Non-pigmented ciliary epithelial cell (primary cell): ENCODE data around the gene BICD1.

Experiments
- DNase-seq: peaks from one replicate; pipeline ENCODE4 v3.0.0-alpha.2; 2010; ENCODE audit warnings: low read depth

The BICD1 gene

GRCh38 chr12:32104572-32105355, 1.9 kb upstream of the BICD1 start:
- no peak for DNase-seq

DNA sequence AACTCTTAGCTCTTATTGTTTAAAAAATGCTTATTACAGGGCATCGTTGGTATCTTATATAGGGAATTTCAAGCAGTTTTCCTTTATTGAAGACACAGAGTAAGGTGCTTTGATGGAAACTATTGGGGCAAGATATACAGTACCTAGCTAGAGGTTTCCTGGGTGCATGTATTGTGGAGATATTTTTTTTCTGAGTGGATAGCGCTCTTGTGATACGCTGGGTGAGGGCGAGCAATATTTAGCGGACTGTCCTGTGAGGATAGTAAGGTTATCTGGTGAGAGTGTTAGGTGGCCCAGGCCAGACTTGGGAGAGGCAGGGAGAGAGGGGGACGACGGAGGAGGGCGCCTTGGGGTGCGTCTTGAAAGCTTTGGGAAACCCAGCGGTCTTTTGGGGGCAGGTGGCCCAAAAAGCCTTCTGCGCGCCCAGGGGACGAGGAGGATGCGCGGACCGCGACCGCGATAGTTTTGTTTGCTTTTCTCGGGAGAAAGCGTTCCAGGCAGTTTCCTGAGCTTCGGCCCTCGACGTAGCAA, 596 bp upstream of the BICD1 start:
- no peak for DNase-seq

DNA sequence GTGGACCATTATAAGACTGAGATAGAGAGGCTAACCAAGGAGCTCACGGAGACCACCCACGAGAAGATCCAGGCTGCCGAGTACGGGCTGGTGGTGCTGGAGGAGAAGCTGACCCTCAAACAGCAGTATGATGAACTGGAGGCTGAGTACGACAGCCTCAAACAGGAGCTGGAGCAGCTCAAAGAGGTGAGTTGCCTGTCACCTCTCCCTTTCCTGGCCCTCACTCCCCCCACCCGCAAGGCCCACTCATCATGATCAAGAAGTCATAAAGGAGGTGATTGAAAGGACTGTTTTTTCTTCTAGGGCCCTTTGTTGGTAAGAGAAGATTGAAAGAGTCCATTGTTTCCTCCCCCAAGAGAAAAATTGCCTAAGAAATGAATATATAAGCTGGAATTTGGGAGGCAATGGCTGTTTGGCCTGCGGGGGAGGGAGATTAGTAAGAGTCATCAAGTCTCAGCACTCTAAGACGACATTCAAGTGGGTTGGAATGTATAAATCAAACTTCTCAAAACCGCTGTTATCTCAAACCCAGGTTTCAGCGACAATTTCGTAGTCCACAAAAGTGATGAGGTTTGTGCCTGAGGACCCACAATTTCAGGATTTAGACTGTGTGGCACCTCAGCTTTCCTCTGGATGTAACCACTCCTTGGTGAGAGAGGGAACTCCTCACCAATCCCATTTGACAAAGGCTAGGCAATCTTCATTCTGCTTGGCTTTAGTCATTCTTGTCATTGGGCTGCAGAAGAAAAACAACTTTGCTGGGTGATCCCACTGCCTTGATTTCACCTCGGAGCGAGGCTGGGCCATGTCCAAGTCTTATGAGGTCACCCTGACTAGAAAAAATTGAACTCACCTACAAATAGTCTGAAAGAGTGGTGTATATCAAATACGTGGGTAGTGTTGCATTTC, 966 bp downstream of the BICD1 start:
- no peak for DNase-seq

DNA sequence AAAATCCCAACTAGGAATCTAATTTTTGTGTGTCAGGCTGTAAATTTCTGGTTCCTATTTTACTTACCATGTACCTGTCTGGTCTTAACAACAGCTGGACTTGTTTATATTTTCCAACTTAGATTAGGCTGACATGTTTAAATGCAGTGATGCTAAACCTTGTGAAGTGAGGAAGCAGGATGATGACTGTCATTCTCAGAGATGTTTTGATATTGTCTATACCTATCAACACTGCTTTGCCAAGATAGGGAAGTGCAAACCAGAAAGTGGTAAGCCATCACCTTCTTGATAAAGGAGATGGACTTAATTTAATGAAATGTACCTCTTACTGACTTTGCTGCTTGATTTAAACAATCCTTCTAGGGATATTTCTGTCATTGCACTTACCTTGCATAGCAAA, 2.1 kb downstream of the BICD1 start:
- no peak for DNase-seq

DNA sequence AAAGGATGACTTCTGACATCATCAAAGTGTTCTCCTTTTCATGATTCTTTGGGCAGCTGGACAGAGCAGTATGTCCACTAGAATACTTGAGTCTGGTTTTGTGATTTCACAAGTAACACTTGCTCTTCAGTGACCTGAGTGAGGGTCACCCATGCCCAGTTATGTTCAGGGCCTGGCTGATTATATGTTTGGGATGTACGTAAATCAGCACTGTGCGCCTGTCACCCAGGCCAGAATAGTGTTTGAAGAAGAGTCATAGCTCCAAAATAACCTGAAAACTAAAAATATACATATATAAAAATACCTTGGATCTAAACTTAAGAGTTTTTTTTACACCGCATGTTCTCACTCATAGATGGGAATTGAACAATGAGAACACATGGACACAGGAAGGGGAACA, 3.8 kb downstream of the BICD1 start:
- DNase-seq = no peak

DNA sequence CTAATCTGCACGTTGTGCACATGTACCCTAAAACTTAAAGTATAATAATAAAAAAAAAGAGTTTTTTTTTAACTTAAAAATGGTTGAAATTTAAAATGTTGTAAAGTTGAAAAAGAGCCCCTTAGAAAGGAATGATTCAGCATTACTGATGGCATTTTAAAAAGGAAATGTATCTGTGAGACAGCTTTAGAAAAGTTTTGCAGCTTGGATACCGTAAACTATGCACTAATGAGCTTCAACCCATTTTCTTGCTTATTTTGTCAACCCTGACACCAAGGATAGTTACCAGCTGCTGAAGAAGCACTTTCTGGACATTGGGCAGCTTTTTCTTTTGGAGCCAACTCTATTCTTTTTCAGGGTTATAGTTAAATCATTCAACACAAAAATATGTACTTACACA, 4.3 kb downstream of the BICD1 start:
- DNase-seq = no peak

DNA sequence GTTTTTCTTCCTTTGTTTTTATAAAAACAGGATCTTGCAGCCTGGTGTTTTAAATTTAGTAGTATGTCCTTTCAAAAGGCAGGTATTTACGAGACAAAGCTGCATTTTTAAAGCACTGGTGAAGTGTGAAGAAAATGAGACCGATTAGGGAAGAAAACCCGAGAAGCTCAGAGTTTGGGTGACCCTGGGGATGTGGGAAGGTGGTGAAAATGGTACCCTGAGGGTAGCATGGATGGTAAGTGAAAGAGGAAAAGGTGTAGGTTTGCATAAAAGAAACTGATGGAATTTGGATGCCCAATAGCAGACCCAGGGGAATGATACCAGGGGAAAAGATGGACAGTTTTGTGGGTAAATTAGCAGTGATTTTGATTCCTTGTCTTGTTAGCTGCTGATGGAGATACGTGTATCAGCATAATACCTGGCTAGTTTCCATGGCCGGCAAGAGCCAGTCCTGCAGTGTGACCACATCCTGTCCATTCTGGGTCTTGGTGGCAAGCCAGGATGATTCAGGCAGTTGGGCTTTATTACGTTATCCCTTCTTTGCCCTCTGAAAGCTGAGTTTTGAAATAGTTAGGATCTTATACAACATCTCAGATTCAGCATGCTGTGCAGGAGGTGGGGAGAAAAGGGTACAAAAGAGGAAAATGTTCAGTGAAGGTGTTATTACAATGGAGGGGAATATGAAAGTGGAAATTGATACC, 8.9 kb downstream of the BICD1 start:
- peak; percentile 98 for DNase-seq

DNA sequence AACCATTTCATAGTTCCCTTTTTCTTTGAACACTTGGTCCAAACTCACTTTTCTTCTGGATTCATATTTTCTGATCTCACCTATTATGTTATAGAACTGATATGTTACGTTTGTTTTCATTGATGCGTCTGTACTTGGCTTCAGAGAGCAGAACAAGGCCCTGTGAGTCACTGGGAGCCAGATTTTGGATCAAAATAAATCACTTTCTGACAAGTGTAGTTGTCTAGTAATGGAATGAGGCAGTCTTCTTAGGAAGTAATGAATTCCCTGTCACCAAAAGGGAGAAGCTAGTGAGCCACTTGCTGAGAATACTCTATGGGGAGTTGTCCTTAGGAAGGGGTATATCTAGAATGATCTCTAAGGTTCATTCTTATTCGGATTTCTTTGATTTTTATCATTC, 10.2 kb downstream of the BICD1 start:
- DNase-seq = no peak

DNA sequence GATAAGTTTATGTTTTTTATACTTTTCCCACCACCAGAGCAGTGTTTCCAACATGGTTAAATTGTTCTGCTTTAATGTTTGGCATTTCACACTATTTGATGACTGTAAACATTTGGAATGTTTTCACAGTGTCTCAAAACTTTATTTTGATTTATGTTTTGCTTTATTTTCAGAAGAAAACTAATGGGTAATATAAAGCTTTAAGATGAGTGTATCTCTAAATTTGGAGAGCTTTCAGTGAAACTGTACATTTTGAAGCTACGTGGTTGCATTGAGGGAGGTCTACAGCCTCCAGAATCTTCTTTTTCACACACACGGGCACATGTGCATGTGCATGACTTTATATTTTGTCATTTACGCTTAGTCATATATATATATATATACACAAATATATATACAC, 10.7 kb downstream of the BICD1 start:
- DNase-seq = no peak

- no peak for DNase-seq
Measured at GRCh38 chr12:32118806-32119205, 12.2 kb downstream of the BICD1 start.

GRCh38 chr12:32120419-32120818, 13.8 kb downstream of the BICD1 start:
- no peak for DNase-seq

GRCh38 chr12:32124637-32125036, 18.0 kb downstream of the BICD1 start:
- DNase-seq = no peak

DNA sequence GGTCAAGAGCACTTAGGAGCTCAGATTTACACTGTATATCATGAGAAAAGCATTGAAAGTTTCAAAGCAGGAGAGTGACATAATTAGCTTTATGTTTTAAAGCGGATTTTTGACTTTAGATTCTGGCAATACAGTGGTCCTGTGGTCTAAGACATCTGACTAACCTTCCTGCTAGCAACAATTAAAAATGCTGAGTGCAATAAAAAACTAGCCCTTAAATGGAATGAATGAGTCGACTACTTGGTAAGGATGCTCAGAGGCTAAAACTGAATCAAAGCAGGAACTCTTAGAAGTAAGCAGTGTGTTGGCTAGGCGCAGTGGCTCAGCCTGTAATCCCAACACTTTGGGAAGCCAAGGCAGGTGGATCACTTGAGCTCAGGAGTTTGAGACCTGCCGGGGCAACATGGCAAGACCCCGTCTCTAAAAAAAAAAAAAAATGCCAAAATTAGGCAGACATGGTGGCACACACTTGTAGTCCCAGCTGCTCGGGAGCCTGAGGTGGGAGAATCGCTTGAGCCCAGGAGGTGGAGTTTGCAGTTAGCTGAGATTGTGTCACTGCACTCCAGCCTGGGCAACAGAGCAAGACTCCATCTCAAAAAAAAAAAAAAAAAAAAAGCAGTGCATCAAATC, 18.9 kb downstream of the BICD1 start:
- DNase-seq = no peak

GRCh38 chr12:32126720-32127119, 20.1 kb downstream of the BICD1 start:
- peak; percentile 67 for DNase-seq

GRCh38 chr12:32131666-32132065, 25.0 kb downstream of the BICD1 start:
- DNase-seq = no peak

- DNase-seq = no peak
Measured at GRCh38 chr12:32134101-32134888, 27.6 kb downstream of the BICD1 start.

DNA sequence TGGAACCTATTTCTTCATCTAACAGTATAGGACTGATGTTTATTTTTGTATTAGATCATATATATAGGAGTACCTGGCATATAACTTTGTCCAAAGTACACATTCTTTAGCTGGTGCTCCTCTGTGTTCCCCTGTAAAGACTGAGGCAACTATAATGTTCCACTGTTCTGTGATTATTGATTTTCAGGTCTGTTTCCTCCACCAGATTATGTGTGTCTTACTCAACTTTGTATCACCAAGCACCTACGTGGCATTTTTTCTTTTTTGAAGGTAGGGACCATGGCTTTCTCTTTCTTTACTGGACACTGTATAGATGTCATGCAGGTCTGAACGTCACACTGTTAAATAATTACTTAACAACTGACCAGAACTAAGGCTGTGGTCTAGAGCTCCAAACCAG, 29.3 kb downstream of the BICD1 start:
- DNase-seq = no peak

- DNase-seq = no peak
Measured at GRCh38 chr12:32136404-32136803, 29.8 kb downstream of the BICD1 start.

GRCh38 chr12:32139064-32139421, 32.4 kb downstream of the BICD1 start:
- DNase-seq = no peak

DNA sequence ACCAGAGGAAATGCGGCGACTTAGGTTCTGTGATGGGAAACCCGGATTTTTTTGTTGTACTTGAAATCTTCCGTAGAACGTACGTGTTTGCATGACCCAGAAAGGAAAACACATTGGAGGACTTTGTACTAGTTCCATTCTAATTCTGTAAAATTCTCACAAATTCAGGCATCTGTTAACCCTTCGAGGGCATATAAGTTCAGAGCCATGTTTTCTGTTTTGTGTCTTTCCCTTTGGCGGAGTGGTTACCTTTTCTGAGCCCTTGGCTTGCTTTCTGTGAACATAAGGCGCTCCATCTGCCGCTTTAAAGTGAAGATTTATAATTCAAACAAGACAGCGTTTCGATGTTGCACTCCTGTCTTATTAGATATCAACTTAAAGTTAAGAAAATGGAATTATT, 34.2 kb downstream of the BICD1 start:
- DNase-seq = no peak

DNA sequence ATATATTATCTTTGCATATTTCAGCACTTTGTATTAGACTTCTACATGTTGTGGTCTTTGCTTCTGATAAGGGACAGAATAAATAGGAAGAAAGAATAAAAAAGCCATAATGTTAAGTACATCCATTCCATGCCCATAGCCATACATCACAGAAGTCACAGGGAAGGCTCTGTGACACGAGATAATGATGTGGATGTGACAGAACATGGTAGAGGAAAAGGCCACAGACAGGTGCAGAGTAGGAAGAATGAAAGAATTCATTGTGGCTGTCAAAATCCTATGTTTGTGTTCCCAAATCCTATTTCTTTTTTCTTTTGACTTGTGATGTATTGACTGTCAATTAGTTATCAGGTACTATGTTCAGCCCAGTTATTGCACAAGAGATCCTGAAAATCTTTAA, 38.4 kb downstream of the BICD1 start:
- DNase-seq = no peak
